Measurements from ENCODE around the gene MRPL49.

The MRPL49 gene

DNA sequence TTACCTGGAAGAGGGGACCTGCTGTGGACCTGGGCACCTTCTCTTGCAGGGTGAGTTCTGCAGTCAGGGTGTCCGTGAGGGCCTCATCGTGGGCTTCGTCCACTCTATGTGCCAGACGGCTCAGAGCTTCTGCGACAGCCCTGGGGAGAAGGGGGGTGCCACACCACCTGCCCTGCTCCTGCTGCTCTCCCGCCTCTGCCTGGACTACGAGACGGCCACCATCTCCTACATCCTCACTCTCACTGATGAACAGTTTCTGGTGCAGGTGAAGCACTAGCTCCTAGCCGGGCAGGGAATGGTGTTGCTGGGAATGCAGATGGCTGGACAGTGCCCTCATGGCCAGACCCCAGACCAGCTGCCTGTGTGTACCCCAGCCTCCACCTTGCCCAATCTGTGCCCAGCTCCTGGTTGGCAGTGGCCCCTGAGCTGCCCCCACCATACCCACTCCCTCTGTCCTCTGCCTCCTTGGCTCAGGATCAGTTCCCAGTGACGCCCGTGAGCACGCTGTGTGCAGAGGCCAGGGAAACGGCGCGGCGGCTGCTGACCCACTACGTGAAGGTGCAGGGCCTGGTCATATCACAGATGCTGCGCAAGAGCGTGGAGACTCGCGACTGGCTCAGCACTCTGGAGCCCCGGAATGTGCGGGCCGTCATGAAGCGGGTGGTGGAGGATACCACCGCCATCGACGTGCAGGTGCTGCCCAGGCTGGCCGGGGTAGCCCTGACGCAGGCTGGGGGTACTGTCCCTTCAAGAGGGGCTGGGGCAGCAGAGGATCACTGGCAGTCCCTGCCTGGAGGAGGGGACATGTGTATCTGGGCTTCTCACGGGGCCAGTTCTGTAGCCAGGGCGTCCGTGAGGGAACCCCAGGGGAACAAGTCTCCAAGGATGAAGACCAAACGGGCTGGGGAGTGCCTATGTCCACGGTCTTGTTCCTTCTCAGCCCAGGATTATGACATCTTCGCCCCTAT lies 12.6 kb upstream of the MRPL49 start:
- no peak overlapping the region for H3K4me3 ChIP-seq (ENCODE audit: control insufficient read depth, low read depth, low read length)
- TF ChIP-seq, protein P1, sequence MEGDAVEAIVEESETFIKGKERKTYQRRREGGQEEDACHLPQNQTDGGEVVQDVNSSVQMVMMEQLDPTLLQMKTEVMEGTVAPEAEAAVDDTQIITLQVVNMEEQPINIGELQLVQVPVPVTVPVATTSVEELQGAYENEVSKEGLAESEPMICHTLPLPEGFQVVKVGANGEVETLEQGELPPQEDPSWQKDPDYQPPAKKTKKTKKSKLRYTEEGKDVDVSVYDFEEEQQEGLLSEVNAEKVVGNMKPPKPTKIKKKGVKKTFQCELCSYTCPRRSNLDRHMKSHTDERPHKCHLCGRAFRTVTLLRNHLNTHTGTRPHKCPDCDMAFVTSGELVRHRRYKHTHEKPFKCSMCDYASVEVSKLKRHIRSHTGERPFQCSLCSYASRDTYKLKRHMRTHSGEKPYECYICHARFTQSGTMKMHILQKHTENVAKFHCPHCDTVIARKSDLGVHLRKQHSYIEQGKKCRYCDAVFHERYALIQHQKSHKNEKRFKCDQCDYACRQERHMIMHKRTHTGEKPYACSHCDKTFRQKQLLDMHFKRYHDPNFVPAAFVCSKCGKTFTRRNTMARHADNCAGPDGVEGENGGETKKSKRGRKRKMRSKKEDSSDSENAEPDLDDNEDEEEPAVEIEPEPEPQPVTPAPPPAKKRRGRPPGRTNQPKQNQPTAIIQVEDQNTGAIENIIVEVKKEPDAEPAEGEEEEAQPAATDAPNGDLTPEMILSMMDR (conservative IDR thresholded peaks at IDR 0.05; ENCODE audit: control insufficient read depth, insufficient read depth, low read depth, low read length): no peak
- DNase-seq (ENCODE audit: low read depth): no peak

DNA sequence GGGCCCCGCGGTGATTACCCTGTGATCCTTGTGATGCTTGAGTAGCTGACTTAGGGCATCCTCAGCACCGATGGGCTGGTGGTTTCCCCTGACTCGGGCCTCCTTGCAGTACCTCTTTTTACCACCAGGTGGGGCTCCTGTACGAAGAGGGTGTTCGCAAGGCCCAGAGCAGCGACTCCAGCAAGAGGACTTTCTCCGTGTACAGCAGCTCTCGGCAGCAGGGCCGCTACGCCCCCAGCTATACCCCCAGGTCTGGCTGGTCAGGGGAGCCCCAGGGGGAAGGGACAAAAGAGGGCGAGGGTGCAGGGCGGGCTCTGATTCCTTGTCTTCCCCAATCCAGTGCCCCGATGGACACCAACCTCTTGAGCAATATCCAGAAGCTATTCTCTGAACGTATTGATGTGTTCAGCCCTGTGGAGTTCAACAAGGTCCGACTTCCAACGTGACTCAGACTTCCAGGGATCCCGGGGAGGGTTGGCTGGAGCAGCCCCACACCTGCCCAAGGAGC lies 11.7 kb upstream of the MRPL49 start:
- TF ChIP-seq, protein P1 (conservative IDR thresholded peaks at IDR 0.05; ENCODE audit: control insufficient read depth, insufficient read depth, low read depth, low read length): peak; percentile 90
- peak; percentile 74 for DNase-seq (ENCODE audit: low read depth)
- H3K4me3 ChIP-seq (ENCODE audit: control insufficient read depth, low read depth, low read length): no peak overlapping the region

DNA sequence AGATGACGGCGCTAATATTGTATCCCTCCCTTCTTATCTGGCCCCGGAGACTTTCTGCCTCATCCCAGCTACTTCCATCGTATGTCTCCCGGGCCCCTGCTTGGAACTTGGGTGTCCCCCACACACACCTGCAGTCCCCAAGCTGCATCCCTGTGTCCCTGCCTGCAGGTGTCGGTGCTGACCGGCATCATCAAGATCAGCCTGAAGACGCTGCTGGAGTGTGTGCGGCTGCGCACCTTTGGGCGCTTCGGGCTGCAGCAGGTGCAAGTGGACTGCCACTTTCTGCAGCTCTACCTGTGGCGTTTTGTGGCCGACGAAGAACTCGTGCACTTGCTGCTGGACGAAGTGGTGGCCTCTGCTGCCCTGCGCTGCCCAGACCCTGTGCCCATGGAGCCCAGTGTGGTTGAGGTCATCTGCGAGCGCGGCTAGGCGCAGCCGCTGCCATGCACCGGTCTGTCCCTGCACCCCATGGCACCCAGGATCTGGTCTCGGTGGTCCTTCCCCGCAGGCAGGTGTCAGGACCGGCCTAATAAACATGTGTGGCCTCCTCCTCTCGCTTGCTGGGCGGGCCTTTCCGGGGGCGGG lies 10.9 kb upstream of the MRPL49 start:
- TF ChIP-seq, protein P1 (conservative IDR thresholded peaks at IDR 0.05; ENCODE audit: control insufficient read depth, insufficient read depth, low read depth, low read length): no peak
- H3K4me3 ChIP-seq (ENCODE audit: control insufficient read depth, low read depth, low read length): no peak overlapping the region
- DNase-seq (ENCODE audit: low read depth): no peak

DNA sequence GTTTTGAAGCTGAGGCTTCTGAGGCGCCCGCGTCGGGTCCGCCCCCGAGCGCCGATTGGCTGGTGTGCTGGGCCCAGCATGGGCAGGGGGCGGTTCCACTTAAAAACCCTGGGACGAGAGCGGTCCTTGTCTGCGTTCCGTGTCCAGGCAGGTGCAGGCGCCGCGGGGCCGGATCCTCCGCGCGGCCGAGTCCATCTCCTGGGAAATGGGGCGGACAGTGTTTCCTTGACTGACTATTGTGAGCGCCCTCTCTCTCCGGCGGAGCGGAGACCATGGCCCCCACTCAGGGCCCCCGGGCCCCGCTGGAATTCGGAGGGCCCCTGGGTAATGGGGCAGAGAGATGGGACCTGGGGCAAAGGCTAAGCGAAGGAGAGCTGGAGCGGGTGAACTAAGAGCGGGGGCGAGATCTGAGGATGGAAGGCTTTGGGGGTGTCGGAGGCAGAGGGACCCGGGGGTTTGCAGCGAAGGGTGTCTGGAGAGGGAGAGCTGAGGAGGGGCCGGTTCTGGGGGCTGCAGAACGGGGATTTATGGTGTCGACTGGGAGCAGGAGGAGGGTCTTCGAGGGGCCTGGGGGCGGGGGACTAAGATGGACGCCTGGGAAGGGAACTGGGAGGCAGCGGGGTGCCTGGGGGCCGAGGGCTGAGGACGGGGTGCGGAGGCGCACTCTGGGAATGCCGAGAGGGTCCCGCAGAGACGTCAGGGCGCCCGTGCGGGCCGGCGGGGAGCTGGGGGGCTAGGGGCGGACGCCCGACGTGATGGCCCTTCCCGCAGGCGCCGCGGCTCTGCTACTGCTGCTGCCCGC lies 10.2 kb upstream of the MRPL49 start, which contains the start of gene TM7SF2:
TM7SF2 (plus strand) TSS at position 129 of the 802 bp plus-strand sequence; CDS start at position 273, 144 bp downstream.
- TF ChIP-seq, protein P1 (conservative IDR thresholded peaks at IDR 0.05; ENCODE audit: control insufficient read depth, insufficient read depth, low read depth, low read length): no peak
- peak within 1 kb of the TSS; percentile 49 for H3K4me3 ChIP-seq (ENCODE audit: control insufficient read depth, low read depth, low read length)
- peak; percentile 81 for DNase-seq (ENCODE audit: low read depth)

DNA sequence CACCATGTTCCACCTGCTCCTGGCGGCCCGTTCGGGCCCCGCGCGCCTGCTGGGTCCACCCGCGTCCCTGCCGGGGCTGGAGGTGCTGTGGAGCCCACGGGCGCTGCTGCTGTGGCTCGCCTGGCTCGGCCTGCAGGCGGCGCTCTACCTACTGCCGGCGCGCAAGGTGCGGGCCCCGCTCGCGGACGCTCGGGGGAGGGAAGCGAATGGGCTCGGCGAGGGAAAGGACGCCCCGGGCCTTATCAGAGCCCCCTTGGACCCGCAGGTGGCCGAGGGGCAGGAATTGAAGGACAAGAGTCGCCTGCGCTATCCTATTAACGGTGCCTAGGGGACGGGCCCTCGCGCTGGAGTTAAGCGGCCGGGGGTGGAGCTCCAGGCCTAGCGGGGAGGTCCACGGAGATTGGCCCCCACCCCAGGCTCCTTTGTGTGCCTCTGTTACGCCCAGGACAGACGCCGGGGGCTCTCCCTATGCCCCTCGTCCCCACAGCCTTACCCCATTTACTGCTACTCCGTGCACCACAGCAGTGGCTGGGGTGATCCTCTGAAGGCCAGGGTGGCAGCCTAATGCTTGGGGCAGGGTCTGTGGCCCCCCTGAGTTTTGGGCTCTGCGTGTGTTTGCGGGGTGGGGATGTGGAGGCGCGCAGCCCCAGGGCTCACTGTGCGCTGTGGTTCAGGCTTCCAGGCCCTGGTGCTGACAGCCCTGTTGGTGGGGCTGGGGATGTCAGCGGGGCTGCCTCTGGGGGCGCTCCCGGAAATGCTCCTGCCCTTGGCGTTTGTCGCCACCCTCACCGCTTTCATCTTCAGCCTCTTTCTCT lies 9.4 kb upstream of the MRPL49 start:
- TF ChIP-seq, protein P1 (conservative IDR thresholded peaks at IDR 0.05; ENCODE audit: control insufficient read depth, insufficient read depth, low read depth, low read length): no peak
- peak overlapping the region; percentile 37 for H3K4me3 ChIP-seq (ENCODE audit: control insufficient read depth, low read depth, low read length)
- no peak for DNase-seq (ENCODE audit: low read depth)
